Forelimb muscle (tissue), 1 donor: ENCODE measurements around the gene PAEP. TPM values are rescaled to one million over a fixed set of nuclear protein-coding genes. Genes with fewer than 3 reads are reported as not detected.
"Not testable (repeated sequence)": the region's sequence is repeated elsewhere in the genome, so short reads cannot be mapped to it uniquely, and the experiment has no call there.

Source experiments
- DNase-seq: peaks from one replicate; pipeline ENCODE4 v3.0.0-alpha.2; 2013; ENCODE audit warnings: low read depth
- polyA plus RNA-seq: library from polyadenylated mRNA; unstranded; fragments of 120-200 nt; gene quantifications from one replicate; pipeline ENCODE4 v1.2.1, GENCODE V29; 2013; ENCODE audit not compliant: insufficient read length

PAEP gene
- polyA plus RNA-seq: not detected

DNA sequence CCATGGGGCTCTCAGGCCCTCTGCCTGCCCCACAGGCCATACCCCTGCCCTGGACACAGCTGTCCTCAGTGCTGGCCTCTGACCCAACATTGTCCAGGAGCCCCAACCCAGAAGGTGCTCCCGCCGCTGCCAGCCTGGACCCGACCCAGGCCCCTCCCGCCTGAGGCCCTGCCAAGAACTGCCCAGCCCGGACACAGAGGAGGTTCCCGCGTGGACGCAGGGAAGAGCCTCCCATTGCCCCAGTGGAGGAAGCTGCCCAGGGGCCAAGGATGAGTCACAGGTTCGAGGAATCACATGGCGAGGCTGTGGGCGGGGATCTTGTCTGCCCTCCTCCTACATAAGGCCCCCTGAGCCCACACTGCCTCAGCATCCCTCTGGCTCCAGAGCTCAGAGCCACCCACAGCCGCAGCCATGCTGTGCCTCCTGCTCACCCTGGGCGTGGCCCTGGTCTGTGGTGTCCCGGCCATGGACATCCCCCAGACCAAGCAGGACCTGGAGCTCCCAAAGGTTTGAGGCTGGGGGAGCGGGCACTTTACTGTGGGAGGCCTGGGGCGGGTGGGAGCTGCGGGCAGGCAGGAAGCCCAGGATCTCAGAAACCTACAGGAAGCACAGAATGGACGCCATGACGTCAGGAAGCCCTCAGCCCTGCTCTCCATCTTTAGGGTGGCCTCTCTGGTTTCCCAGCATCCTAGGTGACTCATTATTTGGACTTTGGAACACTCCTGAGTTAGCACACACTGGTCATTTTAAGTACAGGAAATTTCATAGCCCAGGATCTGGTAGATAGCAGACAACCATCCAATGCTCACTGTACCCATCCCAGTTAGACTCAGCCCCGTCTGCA, at the start of gene PAEP:
Gene PAEP (plus strand): TSS at position 366 of the 844 bp plus-strand sequence.
- no peak for DNase-seq

DNA sequence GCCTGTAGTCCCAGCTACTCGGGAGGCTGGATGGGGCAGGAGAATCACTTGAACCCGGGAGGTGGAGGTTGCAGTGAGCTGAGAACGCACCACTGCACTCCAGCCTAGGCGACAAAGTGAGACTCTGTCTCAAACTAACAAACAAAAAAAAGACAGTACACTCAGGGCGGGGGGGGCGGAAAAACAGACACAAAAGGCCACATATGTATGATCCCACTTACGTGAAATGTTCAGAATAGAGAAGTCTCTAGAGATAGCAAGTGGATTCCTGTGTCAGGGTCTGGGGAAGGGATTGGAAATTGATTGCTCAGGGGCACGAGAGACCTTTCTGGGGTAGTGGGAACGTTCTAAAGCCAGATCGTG, 49.3 kb upstream of the PAEP start:
- DNase-seq: no peak

DNA sequence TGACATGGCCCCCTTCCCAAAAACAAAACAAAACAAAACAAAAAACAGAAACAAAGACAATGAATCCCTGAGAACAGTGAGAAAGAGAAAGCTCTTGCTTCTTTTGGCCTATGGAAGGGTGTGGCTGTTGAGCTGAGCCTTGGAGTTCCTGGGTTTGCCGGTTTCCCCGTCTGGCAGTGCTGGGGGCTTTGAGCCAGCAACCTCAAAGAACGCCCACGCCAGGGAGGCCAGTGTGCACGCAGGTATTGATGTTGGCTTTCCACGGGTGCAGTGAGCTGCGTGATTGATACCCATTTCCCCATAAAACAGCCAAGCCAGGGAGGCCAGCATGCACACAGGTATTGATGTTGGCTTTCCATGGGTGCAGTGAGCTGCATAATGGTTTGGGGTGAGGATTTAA, 48.7 kb upstream of the PAEP start:
- no peak for DNase-seq

DNA sequence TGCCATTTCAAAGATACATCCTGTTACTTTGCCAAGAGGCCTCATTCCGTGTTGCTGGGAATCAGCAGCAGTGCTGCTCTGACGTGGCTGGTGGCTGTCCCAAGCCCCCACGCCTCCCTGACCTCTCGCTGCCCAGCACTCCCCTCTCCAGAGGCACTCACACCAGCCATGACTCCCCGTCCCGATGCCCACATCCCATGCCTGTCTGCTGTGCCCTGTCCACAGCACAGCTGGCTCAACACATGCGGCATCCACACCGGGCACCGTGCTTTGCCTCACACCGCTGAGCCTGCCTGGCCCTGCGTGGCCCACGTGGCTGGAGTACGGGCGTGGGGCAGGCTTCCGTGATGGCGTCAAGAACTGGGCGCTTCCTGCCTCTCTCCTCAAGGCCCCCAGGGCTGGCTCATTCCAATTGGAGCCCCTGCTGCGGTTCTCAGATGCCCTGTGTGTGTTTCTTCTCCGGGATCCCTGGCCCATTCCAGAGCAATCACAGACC, 48.2 kb upstream of the PAEP start:
- DNase-seq: no peak

DNA sequence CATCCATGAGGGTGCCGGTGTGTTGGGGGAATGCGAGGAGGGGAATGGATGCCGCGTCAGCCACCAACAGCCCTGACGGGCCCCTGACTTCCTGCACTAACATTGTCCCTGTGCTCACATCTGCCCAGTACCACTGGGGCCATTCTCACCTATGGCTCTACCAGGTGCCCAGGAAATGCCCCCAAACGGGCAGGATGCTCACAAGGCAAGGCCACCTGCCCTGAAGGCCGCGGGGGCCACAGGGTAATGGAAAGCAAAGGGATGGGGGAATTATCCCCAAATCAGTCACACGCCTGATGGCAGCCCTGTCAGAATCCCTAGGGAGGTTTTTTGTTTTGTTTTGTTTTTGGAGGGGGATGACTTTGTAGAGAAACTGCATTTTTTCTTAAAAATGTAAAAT, 47.6 kb upstream of the PAEP start:
- not testable (repeated sequence) for DNase-seq

DNA sequence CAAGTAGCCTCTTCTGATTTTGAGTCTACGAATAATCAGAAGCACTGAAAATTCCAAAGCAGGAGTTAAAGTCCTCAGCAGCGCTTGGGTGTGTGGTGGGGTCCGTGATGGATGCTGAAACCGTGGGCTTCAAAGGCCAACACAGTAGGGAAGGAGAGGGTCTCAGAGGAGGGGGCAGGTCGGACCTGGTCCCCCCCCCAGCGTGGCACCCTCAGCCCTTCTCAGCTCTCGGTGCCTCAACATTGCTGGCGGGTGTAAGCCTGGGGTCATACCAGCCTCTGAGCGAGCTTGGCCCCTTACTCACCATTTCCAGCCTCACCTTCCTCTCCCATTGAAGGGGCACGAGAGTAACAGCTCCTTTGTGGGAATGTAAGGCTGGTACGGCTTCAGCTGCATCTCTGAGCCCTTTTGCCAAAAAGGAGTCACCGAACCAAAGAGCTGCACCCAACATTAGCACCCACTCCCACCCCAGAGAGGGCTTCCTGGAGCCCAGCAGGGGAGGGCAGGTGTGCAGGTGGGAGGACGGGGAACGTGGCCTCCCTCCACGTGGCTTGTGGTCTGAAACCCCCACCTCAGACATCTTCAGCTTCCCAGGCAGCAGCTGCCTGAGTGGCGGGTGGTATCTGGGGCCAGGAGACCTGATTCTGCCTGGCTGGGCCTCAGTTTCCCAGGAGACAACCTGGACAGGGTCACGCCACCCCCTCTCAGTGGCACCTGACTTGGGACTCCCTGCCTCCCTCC, 47.0 kb upstream of the PAEP start:
- no peak for DNase-seq

DNA sequence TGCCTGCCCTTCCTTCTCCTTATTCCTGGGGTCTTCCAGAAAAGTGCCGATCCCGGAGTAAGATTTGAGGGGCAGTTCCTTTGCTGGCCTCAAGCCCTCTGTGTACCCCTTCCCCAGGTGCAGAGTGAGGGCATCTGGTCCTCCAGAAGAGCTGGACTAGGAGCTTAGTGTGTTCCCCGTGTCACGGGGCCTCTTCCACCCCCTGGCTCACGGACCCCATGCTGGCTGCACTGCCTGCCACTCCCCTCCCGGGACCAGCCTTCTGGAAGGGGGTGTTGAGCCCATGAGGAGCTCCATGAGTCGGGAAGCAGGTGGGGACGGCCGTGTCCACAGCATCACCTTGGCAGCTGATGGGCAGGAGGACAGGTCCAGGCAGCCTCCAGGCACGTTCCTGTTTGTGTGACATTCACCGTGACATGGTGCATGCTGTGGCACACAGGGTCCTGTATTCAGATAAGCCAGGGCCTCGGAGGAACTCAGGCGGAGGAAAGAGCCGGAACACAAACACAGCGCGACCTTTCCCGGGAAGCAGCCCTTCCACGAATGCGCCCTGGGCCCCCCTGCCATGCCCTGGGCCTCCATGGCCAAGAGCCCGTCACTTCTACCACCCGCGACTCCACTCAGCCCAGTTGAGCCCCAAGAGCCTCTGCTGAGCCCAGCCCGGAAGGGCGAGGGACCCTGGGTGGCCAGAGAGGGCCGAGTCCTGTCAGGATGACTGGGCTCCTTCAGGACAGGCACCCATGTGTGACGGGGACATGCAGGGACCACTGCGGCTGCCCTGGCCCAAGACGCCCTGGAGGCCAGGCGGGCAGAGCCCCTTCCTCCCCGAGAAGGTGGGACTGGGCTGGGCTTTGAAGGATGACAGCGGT, 46.2 kb upstream of the PAEP start:
- DNase-seq: no peak

DNA sequence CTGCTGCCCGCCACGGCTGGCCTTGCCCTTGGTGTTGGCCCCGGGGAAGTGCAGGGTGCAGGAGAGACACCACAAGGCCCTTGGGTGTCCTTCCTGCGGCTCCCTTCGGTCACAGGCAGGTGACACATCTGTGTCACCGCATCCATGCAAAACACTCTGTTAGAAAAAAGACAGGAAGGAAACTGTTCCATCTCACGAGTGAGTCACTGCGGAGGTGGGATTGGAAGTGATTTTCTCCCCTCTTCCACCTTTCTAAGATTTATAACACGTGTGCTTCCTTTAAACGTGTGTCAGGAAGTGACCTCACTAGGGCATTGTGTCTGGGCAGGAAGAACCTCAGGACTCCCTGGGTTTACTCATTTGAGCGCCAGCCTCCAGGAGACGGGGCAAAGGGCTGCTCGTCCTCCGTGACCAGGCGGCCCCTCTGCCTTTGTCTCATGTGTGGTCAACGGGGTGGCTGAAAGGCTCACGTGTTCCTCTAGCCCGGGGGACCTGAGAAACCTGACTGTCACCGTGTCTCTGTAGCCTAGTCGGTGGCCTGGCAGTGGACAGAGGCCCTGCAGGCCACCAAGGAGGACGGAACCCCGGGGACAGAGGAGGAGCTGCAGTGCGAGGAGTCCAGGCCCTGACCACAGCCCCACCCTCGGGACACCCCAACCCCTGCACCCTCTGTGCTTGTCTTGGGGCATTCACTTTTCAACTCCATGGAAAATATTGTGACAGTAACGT, 45.3 kb upstream of the PAEP start:
- no peak for DNase-seq

DNA sequence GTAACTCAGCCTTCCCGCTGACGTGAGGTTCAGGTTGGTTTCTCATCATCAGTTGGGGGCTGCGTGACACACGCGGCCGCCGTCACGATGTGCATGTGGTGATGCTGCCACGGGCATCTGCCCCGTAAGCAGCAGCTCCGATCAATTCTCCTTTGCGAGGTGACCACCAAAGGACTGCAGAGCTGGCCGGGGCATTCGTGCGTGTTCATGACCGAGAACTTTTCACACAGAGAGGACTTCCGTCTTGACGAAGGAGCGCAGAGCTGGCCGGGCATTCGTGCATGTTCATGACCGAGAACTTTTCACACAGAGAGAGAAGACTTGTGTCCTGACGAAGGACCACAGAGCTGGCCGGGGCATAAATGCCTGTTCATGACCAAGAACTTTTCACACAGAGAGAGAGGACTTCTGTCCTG, 44.1 kb upstream of the PAEP start:
- DNase-seq: no peak

DNA sequence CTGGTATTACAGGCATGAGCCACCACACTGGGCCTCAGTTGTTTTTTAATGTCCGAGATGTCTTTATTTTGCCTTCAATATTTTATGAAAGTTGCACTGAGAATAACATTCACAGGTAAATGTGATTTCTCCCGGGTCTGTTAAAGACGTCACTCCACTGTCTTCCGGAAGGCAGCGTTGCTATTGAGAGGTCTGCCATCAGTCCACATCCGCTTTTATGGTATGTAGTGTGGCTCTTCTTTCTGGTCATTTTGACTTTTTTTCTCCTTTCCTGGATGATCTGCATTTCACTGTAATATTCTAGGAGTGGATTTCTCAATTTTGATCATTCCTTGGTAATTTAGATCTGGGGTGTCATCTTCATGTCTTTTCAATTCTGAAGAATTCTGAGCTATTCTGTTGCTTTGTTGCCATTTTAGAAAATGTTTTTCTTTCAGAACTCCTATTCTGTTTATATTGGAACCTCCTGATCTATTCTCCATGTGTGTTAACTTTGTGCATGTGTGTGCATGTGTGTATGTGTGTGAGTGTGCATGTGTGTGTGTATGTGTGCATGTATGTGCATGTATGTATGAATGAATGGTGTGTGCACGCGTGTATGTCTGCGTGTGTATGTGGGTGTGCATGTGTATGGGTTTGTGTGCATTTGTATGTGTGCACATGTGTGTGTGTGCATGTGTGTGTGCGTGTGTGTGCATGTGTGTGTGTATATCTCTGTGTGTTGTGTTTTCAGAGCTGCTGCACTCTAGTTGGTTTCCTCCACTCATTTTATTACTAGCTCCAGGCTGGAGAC, 42.2 kb upstream of the PAEP start:
- DNase-seq: no peak

DNA sequence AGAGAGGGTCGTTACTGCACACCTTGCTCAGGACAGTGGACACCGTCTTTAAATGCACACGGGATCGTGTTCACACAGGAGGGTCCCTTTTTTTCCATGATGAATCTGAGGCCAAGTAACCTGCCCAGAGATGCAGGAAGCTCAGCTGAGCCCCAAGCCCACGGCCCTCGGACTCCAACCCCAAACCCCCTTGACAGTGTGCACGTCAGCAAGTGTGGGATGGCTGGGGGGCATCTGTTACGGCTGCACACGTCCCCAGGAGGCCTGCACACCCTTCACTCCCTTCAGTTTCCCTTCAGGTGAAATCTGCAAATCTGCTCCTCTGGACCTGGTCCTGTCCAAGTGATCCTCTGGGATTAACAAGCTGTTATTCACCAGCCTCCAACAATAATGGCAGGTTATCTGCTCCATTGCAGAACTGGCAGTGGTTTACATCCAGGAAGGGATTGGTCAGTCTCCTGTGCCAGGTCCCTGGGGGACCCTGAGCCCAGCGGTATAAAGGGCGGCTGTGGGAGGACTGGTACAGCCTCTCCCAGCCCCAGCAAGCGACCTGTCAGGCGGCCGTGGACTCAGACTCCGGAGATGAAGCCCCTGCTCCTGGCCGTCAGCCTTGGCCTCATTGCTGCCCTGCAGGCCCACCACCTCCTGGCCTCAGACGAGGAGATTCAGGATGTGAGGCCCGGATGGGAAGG, 40.5 kb upstream of the PAEP start, which contains the start of gene LCN1:
Gene LCN1 (plus strand): TSS at position 525 of the 692 bp plus-strand sequence. CDS start 58 bp downstream, at position 583.
- DNase-seq: no peak

DNA sequence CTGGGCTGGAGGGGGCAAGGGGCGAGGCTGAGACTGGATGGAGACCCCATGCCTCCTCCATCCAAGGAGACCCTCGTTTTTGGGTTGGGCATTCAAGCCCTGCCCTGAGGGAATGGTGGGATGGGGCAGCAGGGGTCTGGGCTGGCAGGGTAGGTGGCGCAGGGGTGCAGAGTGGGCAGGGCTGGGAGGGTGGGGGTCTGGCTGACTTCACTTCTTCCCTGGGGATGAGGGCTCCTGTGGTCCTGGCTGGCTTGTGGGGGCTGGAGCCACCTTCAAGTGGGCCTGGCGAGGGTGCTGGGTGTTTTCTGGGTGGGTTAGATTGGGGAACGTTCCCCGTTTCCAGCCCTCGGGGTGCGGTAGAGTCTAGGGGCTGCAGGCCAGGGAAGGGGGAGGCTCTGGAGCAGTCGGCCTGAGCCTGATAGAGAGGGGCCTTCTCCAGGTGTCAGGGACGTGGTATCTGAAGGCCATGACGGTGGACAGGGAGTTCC, 39.9 kb upstream of the PAEP start:
- no peak for DNase-seq

DNA sequence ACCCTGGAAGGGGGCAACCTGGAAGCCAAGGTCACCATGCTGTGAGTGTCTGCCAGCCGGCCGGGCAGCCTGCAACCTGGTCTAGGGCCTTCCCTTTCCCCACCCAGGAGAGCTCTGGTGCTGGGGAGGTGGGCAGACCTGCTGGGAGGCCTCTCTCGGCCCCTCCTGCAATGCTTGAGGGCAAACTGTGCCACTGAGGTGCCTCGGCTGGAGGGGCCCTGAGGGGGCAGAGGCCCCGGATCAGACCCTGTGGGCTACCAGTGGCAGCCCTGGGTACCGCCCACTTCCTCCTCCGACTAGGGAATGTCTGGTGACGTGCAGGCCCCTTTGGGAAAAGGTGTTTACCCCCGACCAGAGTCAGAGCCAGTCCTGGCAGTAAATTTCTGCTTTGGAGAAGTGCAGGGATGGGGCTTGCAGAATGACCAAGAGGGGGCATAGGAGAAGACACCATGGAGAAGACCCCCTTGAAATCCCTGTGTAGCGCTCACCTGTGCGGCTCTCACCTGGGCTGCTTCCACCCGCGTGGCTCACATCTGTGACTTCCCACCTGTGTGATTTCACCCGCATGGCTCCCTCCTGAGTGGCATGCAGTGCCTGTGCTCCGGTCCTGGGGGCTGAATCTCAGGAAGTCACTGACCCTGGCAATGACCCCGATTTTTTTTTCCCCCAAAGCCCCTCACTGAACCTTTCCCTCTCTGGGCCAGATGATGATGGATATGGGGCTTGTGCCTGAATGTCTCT, 39.2 kb upstream of the PAEP start:
- no peak for DNase-seq

DNA sequence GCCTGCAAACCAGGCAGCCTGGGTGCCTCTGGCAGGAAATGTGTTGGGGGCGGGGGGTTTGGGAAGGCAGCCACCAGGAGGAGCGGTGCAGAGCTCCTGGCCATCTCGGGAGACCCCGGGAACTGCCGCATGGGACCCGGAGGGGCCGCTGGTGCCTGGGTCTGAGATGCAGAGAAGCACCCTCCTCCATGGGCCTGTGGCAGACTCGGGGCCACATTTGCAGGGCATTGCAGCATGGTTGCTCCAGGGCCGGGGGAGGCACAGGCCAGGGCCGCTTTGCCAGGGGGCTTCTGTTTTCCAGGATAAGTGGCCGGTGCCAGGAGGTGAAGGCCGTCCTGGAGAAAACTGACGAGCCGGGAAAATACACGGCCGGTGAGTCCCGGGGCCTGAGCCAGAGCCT, 38.6 kb upstream of the PAEP start:
- no peak for DNase-seq

DNA sequence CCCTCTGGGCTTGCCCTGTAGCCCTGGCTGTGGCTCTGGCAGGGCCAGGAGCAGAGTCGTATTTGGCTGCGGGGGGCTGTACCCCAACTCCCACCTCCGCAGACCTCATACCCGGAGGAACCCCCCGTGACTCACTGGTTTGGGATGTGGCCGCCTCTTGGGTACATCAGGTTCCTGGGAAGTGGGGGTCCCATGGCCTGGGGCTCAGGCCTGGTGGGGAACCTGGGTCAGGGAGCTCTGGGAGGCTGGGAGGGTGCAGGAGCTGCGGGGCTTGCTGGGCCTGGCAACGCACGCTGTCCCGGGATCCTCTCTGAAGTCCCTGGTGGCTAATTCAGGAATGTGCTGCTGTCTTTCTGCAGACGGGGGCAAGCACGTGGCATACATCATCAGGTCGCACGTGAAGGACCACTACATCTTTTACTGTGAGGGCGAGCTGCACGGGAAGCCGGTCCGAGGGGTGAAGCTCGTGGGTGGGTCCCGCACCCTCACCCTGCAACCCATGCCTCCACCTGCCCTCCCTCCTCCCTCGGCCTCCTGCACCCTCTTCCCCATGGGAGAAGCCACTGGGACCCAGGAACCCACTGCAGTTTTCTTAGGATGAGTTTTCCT, 37.9 kb upstream of the PAEP start:
- DNase-seq: no peak

DNA sequence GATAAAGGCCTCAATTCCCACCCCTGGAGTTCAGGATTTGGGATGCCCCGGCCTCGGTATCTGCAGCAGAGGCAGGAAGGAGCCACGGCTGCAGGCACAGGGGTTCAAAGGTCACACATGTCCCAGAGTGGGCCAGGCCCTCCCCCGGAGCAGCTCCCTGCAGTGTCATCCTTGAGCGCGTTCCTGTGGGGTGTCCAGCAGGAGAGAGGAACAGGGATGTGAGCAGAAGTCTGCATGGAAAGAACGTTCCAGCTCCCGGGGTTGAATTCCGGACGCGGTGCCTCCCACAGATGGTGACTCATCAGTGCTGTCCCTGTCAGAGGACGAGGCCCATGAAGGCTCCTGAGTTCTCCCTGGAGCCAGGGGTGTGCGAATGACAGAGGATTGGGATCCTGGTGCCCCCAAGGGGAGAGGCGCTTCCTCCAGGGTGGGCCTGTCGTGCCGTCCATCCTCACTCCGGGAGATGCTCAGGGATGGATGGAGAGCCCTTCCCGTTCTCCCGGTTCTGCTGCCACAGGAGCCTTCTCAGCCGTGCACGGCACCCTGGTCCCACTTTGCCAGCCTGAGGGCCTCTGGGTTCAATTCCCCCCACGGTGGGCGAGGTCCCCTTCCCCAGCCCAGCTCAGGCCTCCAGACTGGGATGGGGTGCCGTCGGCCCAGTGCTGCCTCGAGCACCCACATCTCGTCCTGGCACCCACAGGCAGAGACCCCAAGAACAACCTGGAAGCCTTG, 37.3 kb upstream of the PAEP start:
- DNase-seq: no peak

DNA sequence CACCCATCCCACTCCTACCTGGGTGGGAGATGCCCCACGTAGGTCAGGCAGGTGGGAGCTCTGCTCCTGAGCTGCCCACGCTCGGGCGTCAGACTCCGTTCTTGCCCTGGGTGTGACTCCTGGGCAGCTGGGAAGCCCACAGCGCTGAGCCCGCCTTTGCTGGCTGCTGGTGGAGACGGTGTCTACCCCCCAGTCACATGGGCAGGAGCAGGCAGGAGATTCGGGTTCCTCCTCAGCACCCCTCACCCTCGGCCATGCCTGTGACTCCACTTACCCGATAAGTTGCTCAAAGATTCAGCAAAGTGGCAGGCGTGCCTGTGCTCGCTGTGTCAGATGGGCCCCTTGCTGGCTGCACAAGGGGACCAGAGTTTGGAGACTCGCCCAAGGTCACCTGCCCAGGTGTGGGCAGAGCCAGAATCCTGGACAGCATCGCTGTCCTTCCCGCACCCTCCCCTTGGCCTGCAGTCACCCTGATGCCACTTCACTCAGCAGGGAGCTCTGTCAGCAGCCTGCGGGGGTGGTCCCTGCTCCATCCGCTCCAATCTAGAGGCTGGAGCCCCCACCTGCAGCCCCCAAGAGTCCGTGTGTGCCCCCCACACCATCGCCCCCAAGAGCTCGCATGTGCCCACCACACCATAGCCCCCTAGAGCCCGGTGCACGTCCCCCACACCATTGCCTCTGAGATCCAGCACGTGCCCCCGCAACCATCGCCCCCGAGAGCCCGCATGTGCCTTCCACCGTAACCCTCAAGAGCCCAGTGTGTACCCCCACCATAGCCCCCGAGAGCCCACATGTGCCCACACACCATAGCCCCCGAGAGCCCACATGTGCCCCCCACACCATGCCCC, 36.1 kb upstream of the PAEP start:
- DNase-seq: no peak
